ENCODE measurements around the gene OSBPL10.

DNA sequence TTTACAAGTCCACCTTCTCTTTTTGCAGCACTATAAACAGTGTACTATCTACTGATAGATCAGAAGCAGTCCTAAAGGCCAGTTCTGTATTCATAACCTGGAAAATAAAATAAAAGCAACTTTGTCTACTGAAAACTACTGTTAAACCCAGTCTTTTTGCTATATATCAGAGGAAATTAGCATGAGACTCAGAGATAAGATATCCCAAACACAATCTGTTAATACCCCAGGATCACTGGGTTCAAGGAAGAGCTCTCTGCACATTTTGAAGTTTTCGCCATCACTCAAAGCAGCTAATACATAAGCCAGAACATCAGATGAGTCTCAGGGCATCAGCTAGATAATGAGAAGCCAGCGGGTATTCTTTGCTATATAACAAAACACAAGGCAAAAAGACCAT is 21.8 kb downstream of the OSBPL10 start:
- TF ChIP-seq, protein P1, sequence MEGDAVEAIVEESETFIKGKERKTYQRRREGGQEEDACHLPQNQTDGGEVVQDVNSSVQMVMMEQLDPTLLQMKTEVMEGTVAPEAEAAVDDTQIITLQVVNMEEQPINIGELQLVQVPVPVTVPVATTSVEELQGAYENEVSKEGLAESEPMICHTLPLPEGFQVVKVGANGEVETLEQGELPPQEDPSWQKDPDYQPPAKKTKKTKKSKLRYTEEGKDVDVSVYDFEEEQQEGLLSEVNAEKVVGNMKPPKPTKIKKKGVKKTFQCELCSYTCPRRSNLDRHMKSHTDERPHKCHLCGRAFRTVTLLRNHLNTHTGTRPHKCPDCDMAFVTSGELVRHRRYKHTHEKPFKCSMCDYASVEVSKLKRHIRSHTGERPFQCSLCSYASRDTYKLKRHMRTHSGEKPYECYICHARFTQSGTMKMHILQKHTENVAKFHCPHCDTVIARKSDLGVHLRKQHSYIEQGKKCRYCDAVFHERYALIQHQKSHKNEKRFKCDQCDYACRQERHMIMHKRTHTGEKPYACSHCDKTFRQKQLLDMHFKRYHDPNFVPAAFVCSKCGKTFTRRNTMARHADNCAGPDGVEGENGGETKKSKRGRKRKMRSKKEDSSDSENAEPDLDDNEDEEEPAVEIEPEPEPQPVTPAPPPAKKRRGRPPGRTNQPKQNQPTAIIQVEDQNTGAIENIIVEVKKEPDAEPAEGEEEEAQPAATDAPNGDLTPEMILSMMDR (conservative IDR thresholded peaks at IDR 0.05 in 1 of 2, IDR thresholded peaks at IDR 0.05 in 1 of 2; ENCODE audit: low read depth in 1 of 2, low read length in 2 of 2): no peak
- no peak for TF ChIP-seq EZH2 (IDR thresholded peaks at IDR 0.05; ENCODE audit: low read length, missing control alignments)

Data from fibroblast of lung (primary cell).